Peyer's patch (tissue), 4 donors: Measurements from ENCODE around the gene BICC1. TPM values are rescaled to one million over a fixed set of nuclear protein-coding genes. Genes with fewer than 3 reads are reported as not detected.

Source experiments
- DNase-seq, 3 donors: peaks; one replicate each; pipeline ENCODE4 v3.0.0-alpha.2; 2017 to 2019
- H3K27ac ChIP-seq, 4 donors: fragments of 200-600 bp; sonication (generic); one replicate each; pipeline ENCODE4 v1.5.1; 2016 to 2019
- H3K27me3 ChIP-seq, 2 donors: fragments of 200-600 bp; sonication (generic); one replicate each; pipeline ENCODE4 v1.5.1; 2019
- H3K36me3 ChIP-seq, 3 donors: fragments of 200-600 bp; sonication (generic); one replicate each; pipeline ENCODE4 v1.5.1; 2016 to 2019
- H3K4me1 ChIP-seq, 4 donors: fragments of 200-600 bp; sonication (generic); one replicate each; pipeline ENCODE4 v1.5.1; 2016 to 2019
- H3K4me3 ChIP-seq, 4 donors: fragments of 200-600 bp; sonication (generic); 1 replicate in 3 of 4; 2 replicates in 1 of 4; pipeline ENCODE4 v1.5.1; 2016 to 2019; ENCODE audit warnings: mild to moderate bottlenecking in 1 of 4
- H3K9me3 ChIP-seq, 4 donors: fragments of 200-600 bp; sonication (generic); one replicate each; pipeline ENCODE4 v1.5.1; 2016 to 2019; ENCODE audit warnings: mild to moderate bottlenecking in 1 of 4
- CTCF ChIP-seq, 6 experiments: fragments of 450-650 bp in 4 of 6; fragments of 200-600 bp in 2 of 6; sonication (generic) in 1 of 6; IDR thresholded peaks; one replicate each; pipeline ENCODE4 v1.5.1; 2017 to 2019; ENCODE audit warnings: antibody characterized with exemption in 6 of 6, mild to moderate bottlenecking in 3 of 6, moderate library complexity in 1 of 6
- POLR2A ChIP-seq, 2 donors: fragments of 450-650 bp; IDR thresholded peaks; one replicate each; pipeline ENCODE4 v1.5.1; 2017; ENCODE audit warnings: antibody characterized with exemption in 2 of 2, mild to moderate bottlenecking in 2 of 2, moderate library complexity in 2 of 2
- total RNA-seq, 4 donors: library from RNA; depleted of rRNA; stranded (reverse); fragments of >200 nt; gene quantifications; one replicate each; pipeline ENCODE4 v1.1.0, GENCODE V29; 2016

The BICC1 gene
- total RNA-seq, 4 donors from 2014 or later, result 1.1 to 19.0 (median 2.6) TPM

GRCh38 chr10:58576751-58577436 is 64.2 kb downstream of the BICC1 start:
- Histone ChIP-seq H3K4me3 (no peak overlapping the region), H3K4me1 (peaks cover 0 to 6% (median 0%) of the 10 kb centered on the region in 4 donors), H3K36me3 (no peaks in the 10 kb centered on the region), H3K9me3 (no peaks in the 10 kb centered on the region), H3K27ac (peak overlapping the region in 2 of 4 donors; percentile 48 to 52), H3K27me3 (no peaks in the 10 kb centered on the region)
- no peak for TF ChIP-seq CTCF (IDR thresholded peaks at IDR 0.05)
- no peak for DNase-seq

- TF ChIP-seq POLR2A (IDR thresholded peaks at IDR 0.05), result no peak
- no peak for TF ChIP-seq CTCF (IDR thresholded peaks at IDR 0.05)
- Histone ChIP-seq H3K36me3 (no peaks in the 10 kb centered on the region), H3K4me3 (no peak overlapping the region), H3K4me1 (peaks cover 0 to 6% (median 0%) of the 10 kb centered on the region in 4 donors), H3K9me3 (no peaks in the 10 kb centered on the region), H3K27me3 (no peaks in the 10 kb centered on the region), H3K27ac (peak overlapping the region in 2 of 4 donors; percentile 48 to 52)
- DNase-seq, result no peak
Measured at GRCh38 chr10:58577437-58577777, 64.7 kb downstream of the BICC1 start.

GRCh38 chr10:58578366-58578765 is 65.7 kb downstream of the BICC1 start:
- H3K9me3 ChIP-seq, result no peaks in the 10 kb centered on the region
- H3K4me3 ChIP-seq, result no peak overlapping the region
- DNase-seq, result no peak
- H3K4me1 ChIP-seq, result peaks cover 0 to 6% (median 0%) of the 10 kb centered on the region in 4 donors
- no peak overlapping the region for H3K27ac ChIP-seq
- no peaks in the 10 kb centered on the region for H3K36me3 ChIP-seq
- TF ChIP-seq CTCF (IDR thresholded peaks at IDR 0.05) (no peak), POLR2A (IDR thresholded peaks at IDR 0.05) (no peak)
- no peaks in the 10 kb centered on the region for H3K27me3 ChIP-seq

- no peak overlapping the region for H3K4me3 ChIP-seq
- H3K27ac ChIP-seq, result no peak overlapping the region
- TF ChIP-seq CTCF (IDR thresholded peaks at IDR 0.05) (no peak), POLR2A (IDR thresholded peaks at IDR 0.05) (no peak)
- H3K4me1 ChIP-seq, result peaks cover 0 to 6% (median 0%) of the 10 kb centered on the region in 4 donors
- H3K27me3 ChIP-seq, result no peaks in the 10 kb centered on the region
- no peak for DNase-seq
- H3K9me3 ChIP-seq, result no peaks in the 10 kb centered on the region
- no peaks in the 10 kb centered on the region for H3K36me3 ChIP-seq
Measured at GRCh38 chr10:58579011-58579655, 66.5 kb downstream of the BICC1 start.

- Histone ChIP-seq H3K9me3 (no peaks in the 10 kb centered on the region), H3K4me1 (peaks cover 0 to 6% (median 0%) of the 10 kb centered on the region in 4 donors), H3K36me3 (no peaks in the 10 kb centered on the region), H3K4me3 (no peak overlapping the region), H3K27ac (no peak overlapping the region), H3K27me3 (no peaks in the 10 kb centered on the region)
- TF ChIP-seq POLR2A (IDR thresholded peaks at IDR 0.05) (no peak), CTCF (IDR thresholded peaks at IDR 0.05) (no peak)
- DNase-seq, result no peak
Measured at GRCh38 chr10:58582045-58582444, 69.4 kb downstream of the BICC1 start.
